Mesothelial cell of epicardium (in vitro differentiated cells): Measurements from ENCODE around the gene ITGAE. TPM values are rescaled to one million over a fixed set of nuclear protein-coding genes. Genes with fewer than 3 reads are reported as not detected.

Experiments used
- DNase-seq, 2 experiments: peaks; one replicate each; pipeline ENCODE4 v3.0.0; 2021; ENCODE audit warnings: low spot score in 2 of 2; ENCODE audit not compliant: unreplicated experiment in 2 of 2
- H3K27ac Mint-ChIP-seq: 2 replicates; pipeline ENCODE4 v1.8.0; 2021; ENCODE audit warnings: mixed read lengths
- H3K27me3 Mint-ChIP-seq: 2 replicates; pipeline ENCODE4 v1.8.0; 2021; ENCODE audit warnings: low read depth, mixed read lengths
- H3K36me3 Mint-ChIP-seq: 2 replicates; pipeline ENCODE4 v1.8.0; 2021; ENCODE audit warnings: mixed read lengths
- H3K4me1 Mint-ChIP-seq: 2 replicates; pipeline ENCODE4 v1.8.0; 2021; ENCODE audit warnings: mixed read lengths
- H3K4me3 Mint-ChIP-seq: 2 replicates; pipeline ENCODE4 v1.8.0; 2021; ENCODE audit warnings: mild to moderate bottlenecking, moderate library complexity, mixed read lengths
- H3K9me3 Mint-ChIP-seq: 2 replicates; pipeline ENCODE4 v1.8.0; 2021; ENCODE audit warnings: mixed read lengths
- total RNA-seq: library from RNA; stranded (reverse); gene quantifications from 3 replicates; pipeline ENCODE4 v1.2.1, GENCODE V29; 2021
- TF ChIP-seq, protein P1 (sequence below): fragments of 200-600 bp; sonication (generic); IDR thresholded peaks from one replicate; pipeline ENCODE4 v1.5.0; 2021; ENCODE audit warnings: antibody characterized with exemption; ENCODE audit not compliant: unreplicated experiment

The ITGAE gene
- total RNA-seq, 1 donor from 2014 or later: 20.4 TPM

- Mint-ChIP-seq H3K4me3 (no peak overlapping the region), H3K27ac (no peak overlapping the region)
- no peak for DNase-seq
These were observed 81.7 kb downstream of the ITGAE start for GRCh38 chr17:3719265-3719664.

DNA sequence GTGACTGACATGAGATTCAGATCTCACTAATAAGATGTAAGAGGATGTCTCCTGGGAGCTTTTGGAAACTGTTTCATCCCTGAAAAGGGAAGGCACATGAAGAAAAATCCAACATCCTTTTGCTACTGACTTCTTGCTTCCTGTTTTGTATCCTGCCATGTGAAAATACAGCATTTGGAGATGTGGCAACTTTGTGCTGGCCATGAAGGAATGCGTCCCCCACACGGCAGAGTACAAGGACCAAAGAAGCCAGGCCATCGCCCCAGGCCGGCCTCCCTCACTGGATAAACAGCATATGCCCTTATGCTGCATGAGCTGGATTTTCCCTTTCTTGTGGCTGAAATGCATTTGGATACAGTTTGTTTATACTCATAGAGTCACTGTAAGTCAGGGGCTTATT lies 82.8 kb downstream of the ITGAE start:
- Mint-ChIP-seq H3K36me3 (peaks cover 18% of the 10 kb centered on the region), H3K27me3 (no peaks in the 10 kb centered on the region), H3K4me3 (no peak overlapping the region), H3K4me1 (peaks cover 8% of the 10 kb centered on the region), H3K9me3 (no peaks in the 10 kb centered on the region), H3K27ac (no peak overlapping the region)
- DNase-seq: no peak
- TF ChIP-seq, protein P1, sequence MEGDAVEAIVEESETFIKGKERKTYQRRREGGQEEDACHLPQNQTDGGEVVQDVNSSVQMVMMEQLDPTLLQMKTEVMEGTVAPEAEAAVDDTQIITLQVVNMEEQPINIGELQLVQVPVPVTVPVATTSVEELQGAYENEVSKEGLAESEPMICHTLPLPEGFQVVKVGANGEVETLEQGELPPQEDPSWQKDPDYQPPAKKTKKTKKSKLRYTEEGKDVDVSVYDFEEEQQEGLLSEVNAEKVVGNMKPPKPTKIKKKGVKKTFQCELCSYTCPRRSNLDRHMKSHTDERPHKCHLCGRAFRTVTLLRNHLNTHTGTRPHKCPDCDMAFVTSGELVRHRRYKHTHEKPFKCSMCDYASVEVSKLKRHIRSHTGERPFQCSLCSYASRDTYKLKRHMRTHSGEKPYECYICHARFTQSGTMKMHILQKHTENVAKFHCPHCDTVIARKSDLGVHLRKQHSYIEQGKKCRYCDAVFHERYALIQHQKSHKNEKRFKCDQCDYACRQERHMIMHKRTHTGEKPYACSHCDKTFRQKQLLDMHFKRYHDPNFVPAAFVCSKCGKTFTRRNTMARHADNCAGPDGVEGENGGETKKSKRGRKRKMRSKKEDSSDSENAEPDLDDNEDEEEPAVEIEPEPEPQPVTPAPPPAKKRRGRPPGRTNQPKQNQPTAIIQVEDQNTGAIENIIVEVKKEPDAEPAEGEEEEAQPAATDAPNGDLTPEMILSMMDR: no peak

More at GRCh38 chr17:3719265-3719664, 81.7 kb downstream of the ITGAE start:
- Mint-ChIP-seq H3K9me3 (no peaks in the 10 kb centered on the region), H3K36me3 (peaks cover 18% of the 10 kb centered on the region), H3K27me3 (no peaks in the 10 kb centered on the region), H3K4me1 (peaks cover 8% of the 10 kb centered on the region)
- TF ChIP-seq, protein P1: no peak

- no peaks in the 10 kb centered on the region for H3K4me1 Mint-ChIP-seq
These were observed 85.7 kb downstream of the ITGAE start for GRCh38 chr17:3715296-3715695.

GRCh38 chr17:3712811-3713463 lies 88.1 kb downstream of the ITGAE start:
- Mint-ChIP-seq H3K27ac (no peak overlapping the region), H3K4me3 (no peak overlapping the region), H3K9me3 (no peaks in the 10 kb centered on the region), H3K4me1 (no peaks in the 10 kb centered on the region), H3K27me3 (no peaks in the 10 kb centered on the region), H3K36me3 (peaks cover 14% of the 10 kb centered on the region)
- no peak for DNase-seq
- TF ChIP-seq, protein P1: no peak

More at GRCh38 chr17:3715296-3715695, 85.7 kb downstream of the ITGAE start:
- Mint-ChIP-seq H3K4me3 (no peak overlapping the region), H3K27ac (no peak overlapping the region), H3K36me3 (peaks cover 20% of the 10 kb centered on the region), H3K27me3 (no peaks in the 10 kb centered on the region), H3K9me3 (no peaks in the 10 kb centered on the region)
- no peak for DNase-seq
- TF ChIP-seq, protein P1: no peak

- no peak overlapping the region for H3K27ac Mint-ChIP-seq
- TF ChIP-seq, protein P1: no peak
- no peak overlapping the region for H3K4me3 Mint-ChIP-seq
- H3K4me1 Mint-ChIP-seq: no peaks in the 10 kb centered on the region
- no peaks in the 10 kb centered on the region for H3K27me3 Mint-ChIP-seq
- peaks cover 10% of the 10 kb centered on the region for H3K36me3 Mint-ChIP-seq
- DNase-seq: no peak
- H3K9me3 Mint-ChIP-seq: no peaks in the 10 kb centered on the region
These were observed 90.0 kb downstream of the ITGAE start for GRCh38 chr17:3710951-3711383.
